ENCODE data around the gene UGT2B17. TPM values are rescaled to one million over a fixed set of nuclear protein-coding genes. Genes with fewer than 3 reads are reported as not detected.
"Not testable (repeated sequence)": the region's sequence is repeated elsewhere in the genome, so short reads cannot be mapped to it uniquely, and the experiment has no call there.

The UGT2B17 gene
- total and polyA plus RNA-seq, 2 experiments from 2014 or later: not detected

DNA sequence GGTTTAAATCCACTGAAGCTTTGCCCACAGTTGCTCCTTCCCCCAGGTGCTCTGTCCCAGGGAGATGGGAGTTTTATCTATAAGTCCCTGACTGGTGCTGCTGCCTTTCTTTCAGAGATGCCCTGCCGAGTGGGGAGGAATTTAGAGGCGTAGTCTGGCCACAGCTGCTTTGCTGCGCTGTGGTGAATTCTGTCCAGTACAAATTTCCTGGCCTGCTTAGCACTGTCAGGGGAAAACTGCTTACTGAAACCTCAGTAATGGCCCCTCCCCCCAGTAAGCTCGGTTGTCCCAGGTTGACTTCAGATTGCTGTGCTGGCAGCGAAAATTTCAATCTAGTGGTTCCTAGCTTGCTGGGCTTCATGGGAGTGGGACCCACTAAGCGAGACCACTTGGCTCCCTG is 40.1 kb downstream of the UGT2B17 start:
- 20 to 27% methylated on average over 6 of the region's 6 CpGs for WGBS, 2 experiments (ENCODE audit: low coverage in 1 of 2, low lambda C conversion rate in 2 of 2, missing lambda C conversion rate in 2 of 2)
- no peak overlapping the region for H3K4me2 ChIP-seq (ENCODE audit: unreplicated experiment)
- no peaks in the 10 kb centered on the region for H3K27me3 ChIP-seq (replicated peaks; ENCODE audit: insufficient read depth)
- no peak for DNase-seq
- no peaks in the 10 kb centered on the region for H3K9me3 ChIP-seq (ENCODE audit: low read depth)
- no peaks in the 10 kb centered on the region for H3K79me2 ChIP-seq (ENCODE audit: insufficient read depth)
- no peaks in the 10 kb centered on the region for H3K9me2 ChIP-seq (ENCODE audit: insufficient read depth)
- TF ChIP-seq EZH2 (IDR thresholded peaks at IDR 0.05; ENCODE audit: insufficient read depth, poor library complexity, severe bottlenecking) (no peak), EZH2phosphoT487 (IDR thresholded peaks at IDR 0.05; ENCODE audit: insufficient read depth, low read depth) (no peak)
- H4K20me1 ChIP-seq (ENCODE audit: insufficient read depth): no peaks in the 10 kb centered on the region
- no peak overlapping the region for H3K4me3 ChIP-seq
- H3F3A ChIP-seq (ENCODE audit: insufficient read depth): no peaks in the 10 kb centered on the region
- no peak overlapping the region for H3K27ac ChIP-seq
- H2AFZ ChIP-seq: no peak overlapping the region
- H3K9ac ChIP-seq: no peak overlapping the region
- in situ Hi-C loops (cut with MboI): no loop called here
- no peaks in the 10 kb centered on the region for H3K4me1 ChIP-seq (ENCODE audit: insufficient read depth)
- no peaks in the 10 kb centered on the region for H3K36me3 ChIP-seq (ENCODE audit: low read depth)

DNA sequence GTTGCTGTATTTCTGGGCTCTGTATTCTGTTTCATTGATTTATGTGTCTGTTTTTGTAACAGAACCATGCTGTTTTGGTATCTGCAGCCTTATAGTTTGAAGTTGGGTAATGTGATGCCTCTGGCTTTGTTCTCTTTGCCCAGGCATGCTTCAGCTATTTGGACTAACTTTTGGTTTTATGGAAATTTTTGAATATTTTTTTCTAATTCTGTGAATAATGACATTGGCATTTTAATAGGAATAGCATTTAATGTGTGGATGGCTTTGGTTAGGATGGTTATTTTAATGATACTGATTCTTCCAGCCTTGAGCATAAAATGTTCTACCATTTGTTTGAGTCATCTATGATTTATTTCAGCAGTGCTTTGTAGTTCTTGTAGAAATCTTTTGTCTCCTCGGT is 53.9 kb downstream of the UGT2B17 start:
- H4K20me1 ChIP-seq (ENCODE audit: insufficient read depth); H2AFZ ChIP-seq; H3K4me2 ChIP-seq (ENCODE audit: unreplicated experiment); H3K9me2 ChIP-seq (ENCODE audit: insufficient read depth); H3K9ac ChIP-seq; H3K79me2 ChIP-seq (ENCODE audit: insufficient read depth); H3K27me3 ChIP-seq (replicated peaks; ENCODE audit: insufficient read depth); H3K4me3 ChIP-seq; in situ Hi-C loops (cut with MboI); H3K27ac ChIP-seq; H3F3A ChIP-seq (ENCODE audit: insufficient read depth); H3K4me1 ChIP-seq (ENCODE audit: insufficient read depth); DNase-seq; H3K36me3 ChIP-seq (ENCODE audit: low read depth); H3K9me3 ChIP-seq (ENCODE audit: low read depth): not testable (repeated sequence)
- WGBS, 2 experiments (ENCODE audit: low coverage in 1 of 2, low lambda C conversion rate in 2 of 2, missing lambda C conversion rate in 2 of 2): 0 to 3% methylated on average over 1 of the region's 1 CpG

DNA sequence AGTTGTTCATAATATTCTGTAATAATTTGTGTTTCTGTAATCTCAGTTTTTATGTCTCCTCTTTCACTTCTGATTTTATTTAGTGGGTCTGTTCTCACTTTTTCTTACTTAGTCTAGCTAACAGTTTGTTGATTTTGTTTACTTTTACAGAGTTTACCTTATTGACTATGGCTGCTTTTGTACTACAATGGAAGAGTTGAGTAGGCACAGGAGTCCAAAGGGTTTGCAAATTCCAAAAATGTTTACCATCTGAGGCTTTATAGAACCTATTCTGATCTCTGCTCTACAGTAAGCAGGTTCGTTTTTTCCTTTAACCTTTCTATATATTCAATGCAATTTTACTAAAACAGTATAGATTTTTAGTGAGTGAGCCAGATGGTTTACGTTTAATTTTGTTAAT is 55.1 kb downstream of the UGT2B17 start:
- 0 to 2% methylated on average over 2 of the region's 2 CpGs for WGBS, 2 experiments (ENCODE audit: low coverage in 1 of 2, low lambda C conversion rate in 2 of 2, missing lambda C conversion rate in 2 of 2)
- Histone ChIP-seq H3K9me3 (ENCODE audit: low read depth) (no peaks in the 10 kb centered on the region), H2AFZ (no peak overlapping the region), H3K27ac (no peak overlapping the region), H3K4me2 (ENCODE audit: unreplicated experiment) (no peak overlapping the region), H3K27me3 (replicated peaks; ENCODE audit: insufficient read depth) (no peaks in the 10 kb centered on the region), H3K79me2 (ENCODE audit: insufficient read depth) (no peaks in the 10 kb centered on the region), H3K36me3 (ENCODE audit: low read depth) (no peaks in the 10 kb centered on the region), H3K4me1 (ENCODE audit: insufficient read depth) (no peaks in the 10 kb centered on the region), H3F3A (ENCODE audit: insufficient read depth) (no peaks in the 10 kb centered on the region), H3K9me2 (ENCODE audit: insufficient read depth) (no peaks in the 10 kb centered on the region), H4K20me1 (ENCODE audit: insufficient read depth) (no peaks in the 10 kb centered on the region), H3K4me3 (no peak overlapping the region), H3K9ac (no peak overlapping the region)
- TF ChIP-seq EZH2 (IDR thresholded peaks at IDR 0.05; ENCODE audit: insufficient read depth, poor library complexity, severe bottlenecking) (no peak), EZH2phosphoT487 (IDR thresholded peaks at IDR 0.05; ENCODE audit: insufficient read depth, low read depth) (no peak)
- DNase-seq: no peak
- in situ Hi-C loops (cut with MboI): no loop called here

DNA sequence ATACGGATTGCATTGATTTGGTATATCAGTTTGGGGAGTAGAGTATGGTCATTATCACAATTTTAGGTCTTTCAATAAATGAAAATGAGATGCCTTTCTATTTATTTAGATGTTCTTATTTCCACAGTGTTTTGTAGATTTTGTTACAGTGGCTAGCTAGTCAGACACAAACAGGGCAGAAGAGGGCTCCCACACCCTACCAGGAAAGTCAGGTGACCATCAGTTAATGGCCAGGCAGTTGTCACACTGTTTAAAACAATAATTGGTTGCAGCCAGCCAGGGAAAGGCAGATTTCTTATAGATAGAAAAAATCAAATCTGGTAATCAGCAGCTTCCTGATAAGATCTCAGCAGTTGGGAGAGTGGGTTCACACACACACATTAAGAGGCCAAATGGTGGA is 57.2 kb downstream of the UGT2B17 start:
- no peaks in the 10 kb centered on the region for H4K20me1 ChIP-seq (ENCODE audit: insufficient read depth)
- no peak for DNase-seq

DNA sequence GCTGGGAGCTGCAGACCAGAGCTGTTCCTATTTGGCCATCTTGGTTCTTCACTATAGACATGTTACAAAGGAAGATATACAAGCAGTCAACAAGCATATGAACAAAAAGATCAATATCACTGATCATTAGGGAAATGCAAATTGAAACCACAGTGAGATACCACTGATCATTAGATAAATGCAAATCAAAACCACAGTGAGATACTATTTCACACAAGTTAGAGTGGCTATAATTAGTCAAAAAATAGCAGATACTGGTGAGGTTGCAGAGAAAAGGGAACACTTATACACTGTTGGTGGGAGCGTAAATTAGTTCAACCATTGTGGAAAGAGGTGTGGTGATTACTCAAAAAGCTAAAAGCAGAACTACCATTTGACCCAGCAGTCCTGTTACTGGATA is 70.7 kb downstream of the UGT2B17 start:
- DNase-seq; H3K36me3 ChIP-seq (ENCODE audit: low read depth); H3K27ac ChIP-seq; H3F3A ChIP-seq (ENCODE audit: insufficient read depth); H3K4me1 ChIP-seq (ENCODE audit: insufficient read depth); H3K9ac ChIP-seq; H3K9me2 ChIP-seq (ENCODE audit: insufficient read depth); H2AFZ ChIP-seq; H4K20me1 ChIP-seq (ENCODE audit: insufficient read depth); H3K79me2 ChIP-seq (ENCODE audit: insufficient read depth); H3K4me3 ChIP-seq; H3K27me3 ChIP-seq (replicated peaks; ENCODE audit: insufficient read depth); H3K4me2 ChIP-seq (ENCODE audit: unreplicated experiment); H3K9me3 ChIP-seq (ENCODE audit: low read depth); in situ Hi-C loops (cut with MboI): not testable (repeated sequence)
- 41 to 57% methylated on average over 1 of the region's 1 CpG for WGBS, 2 experiments (ENCODE audit: low coverage in 1 of 2, low lambda C conversion rate in 2 of 2, missing lambda C conversion rate in 2 of 2)

More for the DNA sequence above, 57.2 kb downstream of the UGT2B17 start:
- Histone ChIP-seq H3K79me2 (ENCODE audit: insufficient read depth) (no peaks in the 10 kb centered on the region), H3K27me3 (replicated peaks; ENCODE audit: insufficient read depth) (no peaks in the 10 kb centered on the region), H3K9me2 (ENCODE audit: insufficient read depth) (no peaks in the 10 kb centered on the region), H3K4me2 (ENCODE audit: unreplicated experiment) (no peak overlapping the region), H3K36me3 (ENCODE audit: low read depth) (no peaks in the 10 kb centered on the region), H3K4me3 (no peak overlapping the region), H3K27ac (no peak overlapping the region), H3F3A (ENCODE audit: insufficient read depth) (no peaks in the 10 kb centered on the region), H3K9me3 (ENCODE audit: low read depth) (no peaks in the 10 kb centered on the region), H2AFZ (no peak overlapping the region), H3K4me1 (ENCODE audit: insufficient read depth) (no peaks in the 10 kb centered on the region), H3K9ac (no peak overlapping the region)
- 0 to 10% methylated on average over 1 of the region's 1 CpG for WGBS, 2 experiments (ENCODE audit: low coverage in 1 of 2, low lambda C conversion rate in 2 of 2, missing lambda C conversion rate in 2 of 2)
- TF ChIP-seq EZH2 (IDR thresholded peaks at IDR 0.05; ENCODE audit: insufficient read depth, poor library complexity, severe bottlenecking) (no peak), EZH2phosphoT487 (IDR thresholded peaks at IDR 0.05; ENCODE audit: insufficient read depth, low read depth) (no peak)
- in situ Hi-C loops (cut with MboI): no loop called here

DNA sequence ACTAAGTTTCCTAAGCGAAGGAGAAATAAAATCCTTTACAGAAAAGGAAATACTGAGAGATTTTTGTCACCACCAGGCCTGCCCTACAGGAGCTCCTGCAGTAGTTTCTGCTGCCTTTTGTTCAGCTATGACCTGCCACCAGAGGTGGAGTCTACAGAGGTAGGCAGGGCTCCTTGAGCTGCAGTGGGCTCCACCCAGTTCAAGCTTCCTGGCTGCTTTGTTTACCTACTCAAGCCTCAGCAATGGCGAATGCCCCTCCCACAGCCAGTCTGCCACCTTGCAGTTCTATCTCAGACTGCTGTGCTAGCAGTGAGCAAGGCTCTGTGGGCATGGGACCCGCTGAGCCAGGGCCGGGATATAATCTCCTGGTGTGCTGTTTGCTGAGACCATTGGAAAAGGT is 71.3 kb downstream of the UGT2B17 start:
- H3F3A ChIP-seq (ENCODE audit: insufficient read depth); H3K4me1 ChIP-seq (ENCODE audit: insufficient read depth); H3K4me3 ChIP-seq; in situ Hi-C loops (cut with MboI); H3K9me2 ChIP-seq (ENCODE audit: insufficient read depth); H3K36me3 ChIP-seq (ENCODE audit: low read depth); H2AFZ ChIP-seq; DNase-seq; H3K27ac ChIP-seq; H3K9me3 ChIP-seq (ENCODE audit: low read depth); H3K27me3 ChIP-seq (replicated peaks; ENCODE audit: insufficient read depth); H3K9ac ChIP-seq; H3K79me2 ChIP-seq (ENCODE audit: insufficient read depth); H3K4me2 ChIP-seq (ENCODE audit: unreplicated experiment); H4K20me1 ChIP-seq (ENCODE audit: insufficient read depth): not testable (repeated sequence)
- WGBS, 2 experiments (ENCODE audit: low coverage in 1 of 2, low lambda C conversion rate in 2 of 2, missing lambda C conversion rate in 2 of 2): 25 to 40% methylated on average over 4 of the region's 4 CpGs

DNA sequence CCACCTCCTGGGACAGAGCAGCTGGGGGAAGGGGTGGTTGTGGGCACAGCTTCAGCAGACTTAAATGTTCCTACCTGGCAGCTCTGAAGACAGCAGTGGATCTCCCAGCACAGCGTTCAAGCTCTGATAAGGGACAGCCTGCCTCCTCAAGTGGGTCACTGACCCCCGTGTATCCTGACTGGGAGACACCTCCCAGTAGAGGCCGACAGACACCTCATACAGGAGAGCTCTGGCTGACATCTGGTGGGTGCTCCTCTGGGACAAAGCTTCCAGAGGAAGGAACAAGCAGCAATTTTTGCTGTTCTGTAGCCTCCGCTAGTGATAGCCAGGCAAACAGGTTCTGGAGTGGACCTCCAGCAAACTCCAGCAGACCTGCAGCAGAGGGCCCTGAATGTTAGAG is 72.7 kb downstream of the UGT2B17 start:
- H3K9me2 ChIP-seq (ENCODE audit: insufficient read depth); H3K4me1 ChIP-seq (ENCODE audit: insufficient read depth); DNase-seq; H2AFZ ChIP-seq; H3K9ac ChIP-seq; H3K36me3 ChIP-seq (ENCODE audit: low read depth); H3K9me3 ChIP-seq (ENCODE audit: low read depth); H3F3A ChIP-seq (ENCODE audit: insufficient read depth); H3K79me2 ChIP-seq (ENCODE audit: insufficient read depth); H4K20me1 ChIP-seq (ENCODE audit: insufficient read depth); H3K4me3 ChIP-seq; H3K4me2 ChIP-seq (ENCODE audit: unreplicated experiment); H3K27me3 ChIP-seq (replicated peaks; ENCODE audit: insufficient read depth); H3K27ac ChIP-seq; in situ Hi-C loops (cut with MboI): not testable (repeated sequence)
- 27 to 32% methylated on average over 4 of the region's 4 CpGs for WGBS, 2 experiments (ENCODE audit: low coverage in 1 of 2, low lambda C conversion rate in 2 of 2, missing lambda C conversion rate in 2 of 2)
